Activated T-cell treated with anti-CD3 and anti-CD28 coated beads for 1 hour (primary cell): ENCODE measurements around the gene GSTA1.
"Not testable (repeated sequence)": the region's sequence is repeated elsewhere in the genome, so short reads cannot be mapped to it uniquely, and the experiment has no call there.

ENCODE experiments used
- DNase-seq: peaks from one replicate; pipeline ENCODE4 v3.0.0-alpha.2; 2020; ENCODE audit warnings: low read depth

GSTA1 gene

DNA sequence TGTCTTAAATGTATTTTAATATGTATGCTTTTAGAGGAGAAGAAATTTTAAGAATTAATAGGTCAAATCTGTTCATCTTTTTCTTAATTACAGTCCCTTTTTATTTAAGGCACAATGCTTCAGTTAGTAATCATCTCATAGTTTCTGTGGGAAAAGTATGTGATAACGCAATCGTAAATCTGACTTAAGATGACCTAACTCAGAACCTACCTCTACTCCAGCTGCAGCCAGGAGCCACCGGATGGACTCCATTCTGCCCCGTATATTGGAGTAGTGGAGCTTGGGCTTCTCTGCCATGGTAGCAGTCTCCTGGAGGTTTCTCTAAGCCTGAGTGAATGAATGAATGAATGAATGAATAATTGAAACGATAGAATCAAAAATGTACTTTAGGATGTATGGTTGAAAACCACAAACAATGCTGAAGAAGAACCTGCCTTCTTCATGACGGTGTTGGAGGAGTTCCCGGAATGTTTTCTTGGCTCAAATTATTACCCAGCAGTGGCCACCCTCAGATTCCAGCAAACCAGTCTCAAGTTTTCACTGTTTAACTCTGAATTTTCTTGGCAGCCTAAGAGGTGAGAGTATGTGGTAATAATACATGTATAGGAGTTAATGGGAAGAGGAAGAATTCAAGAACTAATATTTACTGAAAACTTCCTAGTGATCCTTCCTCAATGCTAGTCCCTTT, 45.8 kb downstream of the GSTA1 start:
- DNase-seq, result not testable (repeated sequence)

DNA sequence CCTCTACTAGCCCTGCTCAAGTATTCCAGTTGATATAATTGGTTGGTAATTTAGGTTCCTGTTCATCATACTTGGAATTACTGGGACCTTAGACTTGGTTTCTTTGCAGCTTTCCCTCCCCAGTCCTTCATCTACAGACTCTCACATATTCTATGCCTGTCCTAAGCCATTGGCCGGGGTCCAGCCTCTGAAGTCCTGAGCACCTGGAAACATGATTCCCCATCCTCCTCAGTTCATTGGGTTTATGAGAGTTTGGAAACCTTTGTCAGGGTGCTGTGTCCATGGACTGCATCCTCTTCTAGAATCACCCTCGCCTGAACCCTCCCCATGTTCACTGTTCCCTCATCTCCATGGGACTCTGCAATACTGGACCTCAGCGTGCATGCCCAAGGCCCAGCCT, 49.2 kb downstream of the GSTA1 start:
- no peak for DNase-seq

DNA sequence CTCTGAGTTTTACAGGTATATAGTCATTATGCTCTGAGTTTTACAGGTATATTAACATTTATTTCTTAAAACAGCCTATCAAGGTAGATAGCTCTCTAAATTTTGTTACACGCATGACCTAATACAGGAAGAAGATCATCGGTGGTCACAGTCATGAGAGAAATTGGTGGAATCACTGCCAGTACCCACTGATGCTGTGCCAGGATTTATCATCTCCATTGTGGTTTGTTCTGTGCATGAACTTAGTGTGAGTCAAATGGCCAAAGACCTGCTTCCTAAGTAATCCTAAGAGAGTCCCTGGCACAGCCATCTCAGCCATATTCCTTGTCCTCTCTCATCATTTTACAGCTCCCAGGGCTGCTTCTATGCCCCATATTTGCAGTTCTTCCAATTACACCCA, 50.5 kb downstream of the GSTA1 start:
- not testable (repeated sequence) for DNase-seq

DNA sequence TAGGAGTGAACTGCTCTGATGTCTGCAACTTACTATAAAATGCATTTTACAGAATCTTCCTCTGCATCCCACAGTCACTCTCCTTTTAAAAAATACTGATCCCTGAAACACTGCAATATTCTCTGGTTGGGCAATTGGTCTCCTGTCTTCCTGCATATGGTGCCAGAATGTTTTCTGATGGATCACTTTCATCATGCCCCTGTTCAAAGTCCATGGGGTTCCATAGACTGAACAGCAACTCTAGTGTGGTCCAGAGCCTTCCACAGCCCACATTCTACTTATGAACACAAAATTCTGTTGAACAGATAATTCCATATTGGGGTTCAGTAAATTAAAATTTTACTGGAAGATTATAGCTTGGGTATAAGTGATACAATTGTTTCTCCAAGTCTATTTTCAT, 51.3 kb downstream of the GSTA1 start:
- DNase-seq, result no peak

DNA sequence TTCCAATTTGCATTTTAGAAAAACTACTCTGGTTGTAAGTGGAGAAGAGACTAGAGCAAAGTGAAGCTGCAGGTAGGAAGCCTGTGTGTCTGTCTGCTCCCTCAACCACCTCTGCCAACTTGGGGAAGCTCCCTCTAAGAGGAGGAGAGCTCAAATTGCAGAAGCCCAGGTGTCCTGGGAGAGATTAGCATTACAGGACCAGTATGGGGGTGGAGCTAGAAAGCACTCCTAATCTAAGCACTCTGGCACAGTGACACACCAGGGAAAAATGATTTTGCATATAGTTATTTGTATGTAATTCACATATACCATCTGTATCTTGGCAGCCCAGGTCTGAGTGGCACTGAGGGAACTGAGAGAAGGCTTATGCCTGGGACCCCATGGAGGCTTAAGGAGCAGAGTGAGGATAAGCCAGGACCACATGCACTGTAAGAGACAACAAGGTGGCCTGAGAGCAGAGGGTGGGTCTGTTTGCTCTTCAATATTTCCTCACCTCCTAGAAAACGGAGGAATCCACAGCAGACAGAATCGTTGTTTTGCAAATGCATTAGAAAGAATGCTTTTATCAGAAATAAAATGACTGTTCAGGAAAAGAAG, 54.0 kb downstream of the GSTA1 start:
- no peak for DNase-seq

DNA sequence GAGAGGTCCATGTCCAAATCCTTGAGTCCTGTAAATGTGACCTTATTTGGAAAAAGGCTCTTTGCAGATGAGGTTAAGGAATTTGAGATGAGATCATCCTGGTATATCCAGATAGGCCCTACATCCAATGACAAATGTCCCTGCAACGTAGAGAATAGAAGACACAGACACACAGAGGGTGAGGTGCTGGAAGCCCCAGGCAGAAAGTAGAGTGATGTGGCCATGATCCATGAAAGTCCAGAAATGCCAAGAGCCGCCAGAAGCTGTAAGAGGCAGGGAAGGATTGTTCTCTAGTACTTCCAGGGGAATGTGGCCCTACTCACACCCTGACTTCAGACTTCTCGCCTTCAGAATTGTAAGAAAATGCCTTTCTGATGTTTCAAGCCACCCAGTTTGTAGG, 56.3 kb downstream of the GSTA1 start:
- not testable (repeated sequence) for DNase-seq

DNA sequence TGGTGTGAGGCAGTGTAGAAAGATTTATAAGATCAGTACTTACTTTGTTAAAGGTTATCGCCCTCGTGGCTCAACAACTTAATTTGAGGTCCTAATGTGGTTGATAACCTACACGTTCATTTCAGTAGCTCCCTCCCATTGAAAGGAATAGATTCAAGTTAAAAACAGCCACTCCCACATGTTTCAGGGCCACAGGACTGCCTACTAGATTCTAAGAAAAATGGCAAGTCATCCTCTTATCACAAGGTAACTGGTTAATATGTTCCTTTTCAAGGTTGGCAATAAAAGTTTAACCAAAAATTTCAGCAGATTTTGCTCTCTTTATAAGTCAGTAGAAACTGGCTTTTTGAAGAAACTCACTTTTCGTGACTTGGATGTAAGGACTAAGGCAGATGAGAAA, 57.4 kb downstream of the GSTA1 start:
- no peak for DNase-seq

DNA sequence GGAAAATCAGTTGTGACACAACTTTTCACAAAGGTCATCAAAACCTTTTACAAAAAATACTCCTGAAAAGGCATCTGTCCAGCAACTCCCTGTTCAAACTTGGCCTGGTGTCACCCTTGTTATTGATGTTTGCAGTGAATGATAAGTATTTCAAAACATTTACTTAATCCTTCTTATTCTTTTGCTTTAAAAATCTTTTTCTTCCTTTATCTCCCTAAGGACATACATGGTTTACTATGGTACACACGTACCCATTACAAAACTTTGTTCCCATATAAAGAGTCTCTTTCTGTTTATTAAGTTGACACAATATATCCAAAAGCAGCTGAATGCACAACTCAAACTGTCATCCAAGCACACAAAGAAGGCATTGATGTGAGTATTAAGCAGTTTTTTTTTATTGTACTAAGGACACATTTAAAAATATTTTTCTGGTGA, 57.8 kb downstream of the GSTA1 start:
- no peak for DNase-seq

DNA sequence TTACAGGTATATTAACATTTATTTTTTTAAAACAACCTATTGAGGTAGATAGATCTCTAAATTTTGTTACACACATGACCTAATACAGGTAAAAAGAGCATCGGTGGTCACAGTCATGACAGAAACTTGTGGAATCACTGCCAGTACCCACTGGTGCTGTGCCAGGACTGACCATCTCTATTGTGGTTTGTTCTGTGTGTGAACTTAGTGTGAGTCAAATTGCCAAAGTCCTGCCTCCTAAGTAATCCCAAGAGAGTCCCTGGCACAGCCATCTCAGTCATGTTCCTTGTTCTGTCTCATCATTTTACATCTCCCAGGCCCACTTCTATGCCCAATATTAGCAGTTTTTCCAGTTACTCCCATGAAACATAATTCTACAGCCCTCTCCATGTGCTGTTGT, 61.7 kb downstream of the GSTA1 start:
- no peak for DNase-seq
